Colonic mucosa (tissue), 4 donors: ENCODE measurements around the gene FZD10. TPM values are rescaled to one million over a fixed set of nuclear protein-coding genes. Genes with fewer than 3 reads are reported as not detected.

Source experiments
- DNase-seq: peaks from one replicate; pipeline ENCODE4 v3.0.0-alpha.2; 2020
- H3K27ac ChIP-seq: fragments of 200-600 bp; one replicate; pipeline ENCODE4 v1.8.0; 2021
- H3K27me3 ChIP-seq: fragments of 200-600 bp; one replicate; pipeline ENCODE4 v1.8.0; 2021
- H3K36me3 ChIP-seq: fragments of 200-600 bp; one replicate; pipeline ENCODE4 v1.8.0; 2021
- H3K4me1 ChIP-seq: fragments of 200-600 bp; one replicate; pipeline ENCODE4 v1.8.0; 2021; ENCODE audit warnings: mild to moderate bottlenecking
- H3K4me3 ChIP-seq: fragments of 200-600 bp; one replicate; pipeline ENCODE4 v1.8.0; 2021
- H3K9ac ChIP-seq, 2 donors: one replicate each; pipeline ENCODE4 v1.7.0; 2013; ENCODE audit warnings: control low read depth in 2 of 2, low read depth in 2 of 2, low read length in 2 of 2
- H3K9me3 ChIP-seq: fragments of 200-600 bp; one replicate; pipeline ENCODE4 v1.8.0; 2021
- CTCF ChIP-seq: fragments of 200-600 bp; IDR thresholded peaks from one replicate; pipeline ENCODE4 v1.8.0; 2022; ENCODE audit warnings: antibody characterized with exemption, mild to moderate bottlenecking
- intact Hi-C: fragments of 100-400 bp; cut with DNase I; formaldehyde crosslinking; loops from one replicate; pipeline ENCODE4 v1.14.1; 2022
- total RNA-seq, 2 donors: library from RNA; stranded (reverse); fragmentation: NEBNext Ultra II Directional in 1 of 2; extraction: Animal tissue kit (Norgen Biotek cat#: 25700) in 1 of 2; gene quantifications; one replicate each; pipeline ENCODE4 v1.2.1, GENCODE V29; 2021
- donor health status: healthy.
- donor health status: DM: no; HTN: no; CAD: no.
- donor health status: DM: no; HTN: no; CAD: no.

FZD10 gene
- total RNA-seq, 2 donors from 2014 or later = 0.21 to 0.27 TPM

DNA sequence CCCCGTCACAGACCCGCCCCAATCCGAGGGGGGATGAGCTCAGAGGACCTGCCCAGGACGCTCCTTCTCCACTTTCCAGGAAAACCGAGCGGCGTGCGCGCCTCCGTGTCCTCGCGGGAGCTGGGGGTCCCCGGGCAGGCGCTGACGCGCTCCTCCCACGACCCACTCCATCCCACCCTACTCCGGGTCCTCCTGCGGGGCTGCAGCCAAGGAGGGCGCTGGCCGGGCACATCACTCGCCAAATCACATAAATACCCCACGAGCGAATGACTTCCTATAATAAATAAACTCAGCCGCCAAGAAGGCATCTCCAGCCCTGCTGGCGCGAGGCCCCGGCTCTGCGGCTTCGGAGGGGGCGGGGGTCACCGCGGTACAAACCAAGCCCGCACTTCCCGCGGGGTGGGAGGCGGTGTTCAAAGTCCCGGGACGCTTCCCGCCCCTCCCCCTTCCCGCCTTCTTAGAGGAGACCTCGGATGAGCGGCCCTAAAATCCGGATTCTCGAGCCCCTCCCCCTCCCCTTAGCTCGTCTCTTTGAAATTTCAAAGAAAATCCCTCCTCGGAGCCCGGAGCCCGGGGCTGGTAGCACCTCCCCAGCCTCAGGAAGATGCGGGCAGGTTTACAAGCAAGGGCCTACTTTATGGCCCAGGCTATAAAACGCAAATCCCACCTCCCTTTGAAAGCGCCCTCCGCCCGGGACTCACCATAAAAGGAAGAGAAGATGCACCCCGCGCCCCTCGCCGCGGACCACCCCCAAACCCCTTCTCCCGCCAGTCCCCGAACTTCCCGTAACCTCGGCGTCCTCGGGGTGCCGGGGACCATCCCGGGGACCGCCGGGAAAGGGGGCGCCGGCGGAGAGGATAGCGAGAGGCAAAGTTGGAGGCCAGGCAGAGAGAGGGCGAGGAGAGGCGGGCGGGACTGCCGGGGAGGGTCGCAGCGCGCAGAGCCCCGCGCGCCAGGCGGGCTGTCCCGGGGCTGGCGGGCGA is 712 bp upstream of the FZD10 start:
- H3K9ac ChIP-seq = peak overlapping the region in 1 of 2 donors; percentile 24
- peak overlapping the region; percentile 13 for H3K4me3 ChIP-seq
- H3K27ac ChIP-seq = no peak overlapping the region
- no peaks in the 10 kb centered on the region for H3K4me1 ChIP-seq
- no peak for TF ChIP-seq CTCF
- intact Hi-C loops = no loop called here
- no peaks in the 10 kb centered on the region for H3K36me3 ChIP-seq
- H3K27me3 ChIP-seq = peaks cover 42% of the 10 kb centered on the region
- no peaks in the 10 kb centered on the region for H3K9me3 ChIP-seq
- DNase-seq = peak; percentile 42

- Histone ChIP-seq H3K4me1 (no peaks in the 10 kb centered on the region), H3K27ac (no peak overlapping the region), H3K36me3 (no peaks in the 10 kb centered on the region), H3K27me3 (peaks cover 42% of the 10 kb centered on the region), H3K4me3 (peak overlapping the region; percentile 25), H3K9me3 (no peaks in the 10 kb centered on the region), H3K9ac (no peak overlapping the region)
- no peak for TF ChIP-seq CTCF
- intact Hi-C loops = no loop called here
- no peak for DNase-seq
These were observed 639 bp downstream of the FZD10 start for GRCh38 chr12:130162745-130163460.

- Histone ChIP-seq H3K27me3 (peaks cover 42% of the 10 kb centered on the region), H3K36me3 (no peaks in the 10 kb centered on the region), H3K4me1 (no peaks in the 10 kb centered on the region), H3K9ac (no peak overlapping the region), H3K27ac (no peak overlapping the region), H3K4me3 (no peak overlapping the region), H3K9me3 (no peaks in the 10 kb centered on the region)
- DNase-seq = no peak
- TF ChIP-seq CTCF = no peak
- intact Hi-C loops = no loop called here
These were observed 1.4 kb downstream of the FZD10 start for GRCh38 chr12:130163461-130164215.

GRCh38 chr12:130164216-130164542 is 1.9 kb downstream of the FZD10 start:
- DNase-seq = no peak
- H3K4me1 ChIP-seq = no peaks in the 10 kb centered on the region
- H3K27me3 ChIP-seq = peaks cover 42% of the 10 kb centered on the region

More at GRCh38 chr12:130164216-130164542, 1.9 kb downstream of the FZD10 start:
- Histone ChIP-seq H3K9me3 (no peaks in the 10 kb centered on the region), H3K36me3 (no peaks in the 10 kb centered on the region), H3K4me3 (no peak overlapping the region), H3K27ac (no peak overlapping the region), H3K9ac (no peak overlapping the region)
- intact Hi-C loops = no loop called here
- no peak for TF ChIP-seq CTCF
